Activated gamma-delta T cell (primary cell): ENCODE data around the gene NTRK2.

Source experiments
- DNase-seq: peaks from one replicate; lab custom pipeline; 2025; lab: John Stamatoyannopoulos, UW

Gene NTRK2

DNA sequence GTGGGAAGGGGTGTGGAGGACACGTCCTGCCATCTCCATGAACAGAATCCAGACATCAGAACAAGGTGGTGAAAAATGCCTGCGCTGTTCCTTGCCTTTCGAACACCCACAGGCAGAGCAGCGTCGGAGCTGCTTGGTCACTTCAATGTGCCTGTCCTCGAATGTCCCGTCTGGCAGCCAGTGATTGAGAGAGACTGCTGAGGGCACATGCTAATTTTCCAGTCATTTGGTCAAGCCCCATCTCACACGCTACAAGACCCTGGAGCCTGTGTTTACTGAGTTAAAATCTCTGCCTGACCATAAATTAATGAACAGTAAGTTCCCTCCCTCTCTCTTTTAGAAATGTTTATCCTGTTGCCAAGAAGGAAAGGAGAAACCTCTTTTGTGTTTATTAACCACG is 149.3 kb downstream of the NTRK2 start:
- no peak for DNase-seq

GRCh38 chr9:84819491-84819991 is 150.0 kb downstream of the NTRK2 start:
- DNase-seq: no peak

- DNase-seq: no peak
Observed at GRCh38 chr9:84821431-84821830, 151.9 kb downstream of the NTRK2 start.

DNA sequence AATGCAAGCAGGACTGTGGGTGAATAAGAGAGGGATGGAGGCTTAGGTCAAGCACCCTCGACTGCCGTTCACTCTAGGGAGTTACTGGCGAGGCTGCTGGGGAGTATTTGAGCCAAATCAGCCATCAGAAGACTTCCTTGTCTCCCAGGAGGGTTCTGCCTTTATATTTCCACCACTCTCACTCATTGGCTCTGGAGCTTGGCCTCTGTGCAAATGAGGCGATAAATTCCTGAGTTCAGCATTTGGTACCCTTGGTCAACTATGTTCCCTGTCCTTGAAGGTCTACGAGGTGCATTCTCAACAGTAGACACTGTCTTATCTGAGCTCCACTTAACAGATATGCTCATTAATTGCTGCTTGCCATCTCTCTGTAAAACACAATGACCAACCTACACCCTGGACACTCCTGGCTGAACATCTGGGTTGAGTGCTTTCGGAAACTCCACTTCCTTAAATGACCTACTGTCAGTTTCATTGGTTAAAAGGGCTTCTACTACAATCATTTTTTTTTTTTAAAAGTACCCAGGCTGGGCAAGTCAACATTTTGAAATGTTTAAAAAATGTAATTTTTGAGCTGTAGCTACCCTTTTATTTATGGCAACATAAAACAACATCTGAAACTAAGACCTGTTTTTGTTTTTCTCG is 153.2 kb downstream of the NTRK2 start:
- no peak for DNase-seq

DNA sequence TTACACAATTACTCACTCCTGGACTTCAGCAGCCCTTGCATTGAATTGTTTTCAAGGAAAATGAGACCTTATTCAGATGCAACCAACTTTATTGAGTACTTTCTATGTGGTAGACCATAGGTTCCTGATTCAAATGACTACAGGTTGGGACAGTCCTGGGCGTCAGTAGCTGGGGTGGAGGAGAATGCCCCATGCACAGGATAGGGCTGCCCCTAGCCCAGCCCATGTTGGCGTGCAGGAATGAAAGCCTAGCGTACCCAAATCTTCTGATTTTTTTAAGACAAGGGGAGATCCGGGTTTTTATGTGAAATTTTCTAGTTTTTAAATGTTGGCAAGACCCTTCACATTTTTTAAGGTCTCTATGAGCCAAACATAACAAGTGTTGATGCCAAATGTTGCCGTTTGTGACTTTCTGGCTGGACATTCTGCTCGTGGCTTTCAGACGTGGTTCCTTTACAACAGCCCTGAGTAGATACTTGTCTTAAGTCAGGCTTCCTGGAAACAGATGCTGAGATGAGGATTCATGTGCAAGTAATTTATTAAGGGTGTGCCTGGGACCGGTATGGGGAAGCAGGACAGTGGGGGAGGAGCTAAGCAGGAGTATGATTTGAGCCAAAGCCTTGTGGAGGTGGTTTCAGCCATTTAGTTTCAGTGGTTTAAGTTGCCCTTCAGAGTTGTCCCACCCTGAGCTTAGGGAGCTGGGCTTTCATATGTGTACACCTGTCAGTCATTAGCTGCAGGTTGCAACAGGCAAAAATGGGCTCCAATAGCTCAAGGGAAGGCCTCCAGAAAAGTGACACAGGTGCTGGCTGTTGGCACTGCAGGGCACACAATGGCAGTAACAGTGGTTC is 154.1 kb downstream of the NTRK2 start:
- DNase-seq: no peak

GRCh38 chr9:84827216-84827765 is 157.8 kb downstream of the NTRK2 start:
- no peak for DNase-seq

DNA sequence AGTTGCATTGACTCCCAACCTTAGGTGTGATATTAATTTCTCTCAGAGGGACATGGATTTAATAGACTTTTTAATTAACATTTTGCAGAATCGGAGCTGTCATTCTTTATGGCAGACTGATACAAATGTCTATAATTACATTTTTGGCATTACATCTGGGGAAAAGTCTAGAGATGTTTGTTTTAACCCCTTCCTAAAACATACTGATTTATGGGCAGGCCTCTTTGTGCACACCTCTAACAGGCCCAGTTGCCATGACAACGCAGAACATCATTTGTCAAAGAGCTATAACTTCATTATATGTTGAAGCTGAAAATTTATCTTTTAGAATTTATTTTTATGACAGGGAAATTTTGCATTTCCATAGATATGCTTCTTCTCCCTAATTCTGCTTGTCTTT is 158.5 kb downstream of the NTRK2 start:
- no peak for DNase-seq

GRCh38 chr9:84829471-84829870 is 159.9 kb downstream of the NTRK2 start:
- no peak for DNase-seq

DNA sequence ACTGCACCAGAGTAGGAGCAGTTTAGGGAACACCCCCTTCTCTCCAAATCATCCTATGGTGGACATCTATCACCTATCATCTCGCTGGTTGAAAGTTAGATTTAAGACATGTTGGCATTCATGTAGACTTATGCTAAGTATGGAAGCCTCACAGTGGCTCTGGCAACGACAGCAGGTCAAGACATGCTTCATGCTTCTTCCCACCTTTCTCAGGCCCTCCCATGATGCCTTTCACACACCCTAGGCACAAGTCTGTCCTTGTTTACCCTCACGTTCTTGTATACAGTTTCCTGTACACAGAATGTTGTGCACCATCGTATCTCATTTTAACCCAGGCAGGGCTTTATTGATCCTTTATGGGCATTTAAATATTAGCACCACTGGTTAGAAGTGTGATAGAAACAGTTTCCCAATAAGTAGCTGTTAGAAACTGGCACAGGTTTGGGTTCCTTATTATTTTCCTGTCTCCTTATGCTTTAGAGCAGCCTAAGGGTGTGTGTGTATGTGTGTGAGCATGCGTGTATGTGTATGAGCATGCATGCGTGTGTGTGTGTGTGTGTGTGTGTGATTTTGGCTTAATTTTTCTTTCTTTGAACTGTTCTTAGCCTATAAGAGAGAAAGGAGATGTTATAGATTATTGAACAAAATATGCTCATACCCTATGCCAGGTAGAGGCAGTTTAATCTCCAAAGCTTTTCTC is 160.6 kb downstream of the NTRK2 start:
- no peak for DNase-seq

DNA sequence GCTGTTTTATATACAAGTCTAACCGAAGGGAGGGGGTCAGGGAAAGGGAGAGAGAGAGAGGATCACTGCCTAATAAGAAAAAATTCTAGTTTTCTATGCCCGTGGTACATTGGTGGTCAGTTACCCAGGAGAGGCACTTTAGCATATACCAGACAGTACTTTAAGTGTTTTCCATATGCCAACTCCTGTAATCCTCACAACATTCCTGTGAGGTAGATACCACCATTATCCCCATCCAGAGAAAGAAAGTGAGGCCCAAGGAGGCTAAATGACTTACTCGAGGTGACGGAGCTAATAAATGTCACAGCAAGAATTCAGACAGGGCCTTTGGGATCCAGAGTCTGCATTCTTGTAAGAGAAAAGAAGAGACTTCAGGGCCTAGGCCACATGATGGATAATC is 161.8 kb downstream of the NTRK2 start:
- no peak for DNase-seq

DNA sequence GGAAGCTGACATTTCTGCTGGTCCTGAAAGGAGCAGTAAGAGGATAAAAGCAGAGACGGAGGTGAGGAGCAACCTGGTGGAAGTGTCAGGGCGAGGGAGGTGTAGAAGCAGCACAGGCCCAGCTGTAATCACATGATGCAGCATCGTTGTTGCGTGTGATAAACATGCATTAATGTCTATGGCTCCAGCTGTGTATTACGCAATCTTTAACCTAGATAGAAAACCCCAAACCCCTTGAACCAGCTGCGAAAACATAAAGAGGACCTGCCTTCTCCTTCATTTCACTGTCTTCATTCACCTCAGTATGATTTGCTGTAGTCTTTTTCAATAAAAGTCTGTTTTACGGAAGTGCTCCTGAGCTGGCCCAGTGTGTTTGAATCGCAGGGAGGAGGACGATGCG is 162.9 kb downstream of the NTRK2 start:
- DNase-seq: no peak

GRCh38 chr9:84834426-84834825 is 164.9 kb downstream of the NTRK2 start:
- DNase-seq: no peak

DNA sequence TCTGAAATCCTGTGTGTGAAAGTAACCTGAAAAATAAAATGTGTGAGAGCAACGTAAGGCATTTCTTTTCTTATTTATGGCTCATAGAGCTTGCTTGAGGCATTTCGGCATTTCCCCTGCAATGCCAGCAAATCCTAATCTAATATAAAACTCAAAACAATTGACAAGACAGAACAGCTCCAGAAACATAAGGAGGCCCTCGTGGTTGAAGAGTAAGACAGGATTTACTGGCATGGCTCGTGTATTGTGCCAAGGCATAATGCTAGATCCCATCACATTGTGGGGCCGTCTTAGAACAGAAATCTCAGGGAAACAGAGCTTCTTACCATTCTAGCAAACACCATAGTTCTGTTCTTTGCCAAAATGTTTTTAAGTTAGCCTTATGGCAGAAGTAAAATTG is 166.2 kb downstream of the NTRK2 start:
- DNase-seq: no peak

- no peak for DNase-seq
Observed at GRCh38 chr9:84838879-84839278, 169.3 kb downstream of the NTRK2 start.

DNA sequence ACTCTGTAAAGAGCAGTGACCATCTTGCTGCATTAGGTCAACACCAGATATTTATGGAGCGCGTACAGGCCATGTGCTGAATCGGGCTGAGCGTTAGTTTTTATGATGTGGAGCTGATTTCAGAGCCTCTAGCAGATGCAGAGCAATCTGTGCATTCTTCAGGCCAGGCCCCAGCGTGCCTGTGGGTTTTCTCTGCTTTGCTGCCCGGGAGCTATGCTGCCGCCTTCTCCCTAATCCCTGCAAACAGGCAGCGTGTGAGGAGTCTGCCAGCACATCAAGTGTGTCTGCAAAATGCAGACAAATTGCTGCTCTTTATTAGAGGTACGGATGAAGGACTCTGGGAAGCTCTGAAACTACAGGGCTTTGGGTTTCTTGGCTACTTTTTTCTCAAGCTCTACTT is 170.0 kb downstream of the NTRK2 start:
- DNase-seq: no peak

GRCh38 chr9:84841931-84842330 is 172.4 kb downstream of the NTRK2 start:
- no peak for DNase-seq

GRCh38 chr9:84843175-84843824 is 173.8 kb downstream of the NTRK2 start:
- no peak for DNase-seq

DNA sequence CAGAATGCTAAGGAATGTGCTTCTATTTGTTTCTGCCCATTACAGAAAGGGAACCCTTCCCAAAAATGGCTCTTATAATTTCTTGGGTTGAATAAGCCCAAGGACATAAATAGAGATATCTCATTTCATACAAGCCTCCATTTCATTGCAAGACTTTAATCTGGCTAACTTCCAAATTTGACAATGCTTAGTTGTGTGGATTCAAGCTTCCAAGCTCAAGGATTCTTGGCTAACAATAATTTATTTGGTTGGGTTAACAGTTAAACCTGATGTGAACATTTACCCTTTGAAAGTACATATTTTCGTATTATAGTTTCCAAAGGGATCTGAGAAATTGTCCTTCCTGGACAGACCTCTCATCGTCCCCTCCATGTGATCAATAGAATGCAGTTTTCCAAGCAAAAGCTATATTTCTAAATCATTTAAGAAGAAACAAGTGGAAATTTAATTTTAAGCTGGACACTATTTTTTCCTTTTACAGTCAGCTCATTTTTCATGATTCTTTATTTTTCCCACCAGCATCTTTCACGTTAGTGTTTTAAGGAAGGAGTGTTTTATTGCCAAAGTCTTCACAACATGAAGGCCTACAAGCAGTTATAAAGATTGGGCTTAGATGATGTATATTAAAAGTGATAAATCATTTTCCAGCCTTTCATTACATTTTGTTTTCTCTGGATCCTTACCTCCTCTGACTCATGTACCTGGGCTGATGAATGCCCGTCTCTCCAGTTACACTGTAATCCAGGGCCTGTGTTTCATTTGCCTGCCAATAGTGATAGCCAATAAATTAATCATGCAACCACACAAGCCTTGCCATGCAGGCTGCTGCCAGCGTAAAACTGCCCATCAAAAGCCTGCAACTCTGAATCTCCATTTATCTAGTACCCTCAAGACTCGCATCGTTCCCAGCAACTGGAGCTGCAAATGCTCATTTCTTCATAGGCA is 176.7 kb downstream of the NTRK2 start:
- DNase-seq: no peak

DNA sequence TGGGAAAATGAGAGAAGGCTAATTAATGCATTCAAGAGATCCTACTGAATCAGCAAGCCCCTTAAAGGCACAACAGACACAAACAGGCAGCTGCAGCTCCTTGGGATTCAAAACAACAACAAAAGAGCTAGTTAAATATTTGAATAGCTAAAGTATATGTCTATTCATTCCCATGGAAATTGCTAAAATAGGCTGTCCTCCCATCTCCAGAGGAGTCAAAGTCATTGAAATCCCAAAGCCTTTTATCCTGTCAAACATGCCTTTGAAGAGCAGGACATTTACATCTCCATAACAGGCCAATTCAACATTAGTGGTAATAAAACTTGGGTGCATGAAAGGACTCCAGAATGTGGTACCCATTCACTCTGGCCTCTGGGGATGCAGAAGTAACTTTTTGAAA is 177.4 kb downstream of the NTRK2 start:
- no peak for DNase-seq

- DNase-seq: no peak
Observed at GRCh38 chr9:84849049-84849448, 179.5 kb downstream of the NTRK2 start.
